H1 (cell line): ENCODE measurements around the gene CAMSAP3. TPM values are rescaled to one million over a fixed set of nuclear protein-coding genes. Genes with fewer than 3 reads are reported as not detected.

Experiments used
- CEBPB ChIP-seq: IDR thresholded peaks from 2 replicates; pipeline ENCODE4 v1.6.1; 2012; ENCODE audit warnings: low read depth, low read length
- POLR2AphosphoS5 ChIP-seq: IDR thresholded peaks from 2 replicates; pipeline ENCODE4 v1.6.1; 2011; ENCODE audit warnings: low read depth, low read length
- polyA plus RNA-seq, 7 experiments: library from polyadenylated mRNA; depleted of rRNA in 3 of 7; stranded (reverse) in 5 of 7; unstranded in 2 of 7; fragments of >200 nt in 5 of 7; fragments of 200-250 nt in 2 of 7; gene quantifications; 1 replicate in 5 of 7; 2 replicates in 1 of 7; 4 replicates in 1 of 7; pipeline versions ENCODE4 v1.2.1 to v1.2.3, GENCODE V29; 2011 to 2013; ENCODE audit warnings: missing spikeins in 2 of 7, mixed read lengths in 2 of 7
- total RNA-seq: library from RNA; stranded (reverse); fragmentation: NEBNext Ultra II Directional; extraction: Animal tissue kit (Norgen Biotek cat#: 25700); gene quantifications from 2 replicates; pipeline ENCODE4 v1.2.1, GENCODE V29; 2021

Gene CAMSAP3
- total and polyA plus RNA-seq, 2 of the 8 experiments (the other 6 are each of a cell fraction or from before 2014, with no cell fraction given): 11.4 to 30.4 TPM

DNA sequence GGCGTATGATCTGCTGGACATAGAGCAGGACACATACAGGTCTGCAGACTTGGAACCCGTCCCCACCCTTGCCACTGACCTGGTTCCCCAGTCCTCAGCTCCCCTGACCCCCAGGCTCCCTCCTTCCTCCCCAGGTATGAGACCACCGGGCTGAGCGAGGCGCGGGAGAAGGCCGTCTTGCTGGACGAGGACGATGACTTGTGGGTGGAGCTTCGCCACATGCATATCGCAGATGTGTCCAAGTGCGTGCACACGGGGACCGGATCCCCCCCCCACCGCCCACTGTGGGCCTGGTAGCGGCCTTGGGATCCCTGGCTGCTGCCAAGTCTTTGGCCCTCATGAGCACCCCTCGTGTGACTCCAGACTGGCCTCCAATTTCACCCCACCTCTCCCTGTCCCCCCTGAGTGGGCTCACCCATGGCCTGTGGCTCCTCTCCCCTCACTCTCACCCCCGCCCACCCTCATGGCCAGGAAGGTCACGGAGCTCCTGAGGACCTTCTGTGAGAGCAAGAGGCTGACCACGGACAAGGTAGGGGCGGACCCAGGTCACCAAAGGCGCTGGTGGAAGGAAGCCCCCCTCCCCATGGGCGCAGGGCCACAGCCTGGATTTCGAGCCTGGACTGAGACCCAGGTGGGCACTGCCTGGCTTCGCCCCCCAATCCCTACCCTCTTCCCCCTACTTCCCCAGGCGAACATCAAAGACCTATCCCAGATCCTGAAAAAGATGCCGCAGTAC lies 46.8 kb downstream of the CAMSAP3 start (continued):
- TF ChIP-seq POLR2AphosphoS5 (no peak), CEBPB (no peak)
